ENCODE data around the gene ABCC8.

DNA sequence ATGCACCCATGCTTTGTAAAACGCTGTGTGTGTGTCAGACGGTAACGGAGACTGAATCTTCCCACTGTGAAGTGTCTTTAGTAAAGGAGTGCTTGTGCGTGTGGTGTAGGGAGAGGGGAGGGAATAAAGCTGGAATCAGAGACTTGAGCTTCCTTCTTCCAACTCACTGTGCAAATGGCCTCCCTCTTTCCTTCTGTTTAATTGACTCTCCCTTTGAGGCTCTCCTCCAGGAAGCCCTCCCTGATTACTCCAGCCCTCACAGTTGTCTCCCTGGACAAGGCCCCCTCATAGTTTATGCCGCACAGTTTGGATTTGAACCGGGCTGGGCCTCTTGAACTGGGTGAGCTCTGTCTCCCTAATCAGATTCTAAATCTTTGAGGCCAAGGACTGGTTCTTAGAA, 65.2 kb downstream of the ABCC8 start:
- no peak for TF ChIP-seq EZH2 (IDR thresholded peaks at IDR 0.05; ENCODE audit: borderline replicate concordance, low read length)
- TF ChIP-seq, protein P1, sequence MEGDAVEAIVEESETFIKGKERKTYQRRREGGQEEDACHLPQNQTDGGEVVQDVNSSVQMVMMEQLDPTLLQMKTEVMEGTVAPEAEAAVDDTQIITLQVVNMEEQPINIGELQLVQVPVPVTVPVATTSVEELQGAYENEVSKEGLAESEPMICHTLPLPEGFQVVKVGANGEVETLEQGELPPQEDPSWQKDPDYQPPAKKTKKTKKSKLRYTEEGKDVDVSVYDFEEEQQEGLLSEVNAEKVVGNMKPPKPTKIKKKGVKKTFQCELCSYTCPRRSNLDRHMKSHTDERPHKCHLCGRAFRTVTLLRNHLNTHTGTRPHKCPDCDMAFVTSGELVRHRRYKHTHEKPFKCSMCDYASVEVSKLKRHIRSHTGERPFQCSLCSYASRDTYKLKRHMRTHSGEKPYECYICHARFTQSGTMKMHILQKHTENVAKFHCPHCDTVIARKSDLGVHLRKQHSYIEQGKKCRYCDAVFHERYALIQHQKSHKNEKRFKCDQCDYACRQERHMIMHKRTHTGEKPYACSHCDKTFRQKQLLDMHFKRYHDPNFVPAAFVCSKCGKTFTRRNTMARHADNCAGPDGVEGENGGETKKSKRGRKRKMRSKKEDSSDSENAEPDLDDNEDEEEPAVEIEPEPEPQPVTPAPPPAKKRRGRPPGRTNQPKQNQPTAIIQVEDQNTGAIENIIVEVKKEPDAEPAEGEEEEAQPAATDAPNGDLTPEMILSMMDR (IDR thresholded peaks at IDR 0.05; ENCODE audit: low read length): no peak

Data from OCI-LY1 (cell line).